Esophagus squamous epithelium (tissue), 5 donors: ENCODE results near the gene STRADA. TPM values are rescaled to one million over a fixed set of nuclear protein-coding genes. Genes with fewer than 3 reads are reported as not detected.

ENCODE experiments used
- DNase-seq: peaks from one replicate; lab custom pipeline; 2025; lab: John Stamatoyannopoulos, UW
- H3K27ac ChIP-seq, 4 donors: fragments of 200-600 bp; sonication (generic); one replicate each; pipeline ENCODE4 v1.5.1; 2016 to 2019; ENCODE audit warnings: mild to moderate bottlenecking in 1 of 4
- H3K27me3 ChIP-seq, 4 donors: fragments of 200-600 bp; sonication (generic); 1 replicate in 3 of 4; 2 replicates in 1 of 4; pipeline versions ENCODE4 v1.5.1 to v1.6.0; 2017 to 2021; ENCODE audit warnings: antibody characterized with exemption in 1 of 4
- H3K36me3 ChIP-seq, 3 donors: fragments of 200-600 bp; sonication (generic); one replicate each; pipeline ENCODE4 v1.5.1; 2016 to 2019
- H3K4me1 ChIP-seq, 3 donors: fragments of 200-600 bp; sonication (generic); one replicate each; pipeline ENCODE4 v1.5.1; 2017 to 2019
- H3K4me3 ChIP-seq, 4 donors: fragments of 200-600 bp; sonication (generic); 1 replicate in 3 of 4; 2 replicates in 1 of 4; pipeline ENCODE4 v1.5.1; 2016 to 2019; ENCODE audit warnings: mild to moderate bottlenecking in 2 of 4, moderate library complexity in 1 of 4
- H3K9me3 ChIP-seq, 3 donors: fragments of 200-600 bp; sonication (generic); one replicate each; pipeline ENCODE4 v1.5.1; 2016 to 2019
- CTCF ChIP-seq, 6 experiments: fragments of 450-650 bp in 4 of 6; fragments of 200-600 bp in 2 of 6; sonication (generic) in 2 of 6; IDR thresholded peaks; one replicate each; pipeline ENCODE4 v1.5.1; 2016 to 2019; ENCODE audit warnings: antibody characterized with exemption in 6 of 6, mild to moderate bottlenecking in 4 of 6, moderate library complexity in 4 of 6
- POLR2A ChIP-seq, 4 donors: fragments of 450-650 bp; IDR thresholded peaks; one replicate each; pipeline ENCODE4 v1.6.1; 2017; ENCODE audit warnings: antibody characterized with exemption in 4 of 4, mild to moderate bottlenecking in 4 of 4, moderate library complexity in 3 of 4
- WGBS, 2 donors: methylation state at CpG; one replicate each; pipeline ENCODE4 v1.1.5; 2018; 5-methylcytosine and 5-hydroxymethylcytosine counted together
- intact Hi-C: fragments of 100-400 bp; cut with DNase I; formaldehyde crosslinking; loops from one replicate; pipeline ENCODE4 v1.15.0; 2022
- total RNA-seq, 4 donors: library from RNA; depleted of rRNA; stranded (reverse); fragments of >200 nt; gene quantifications; one replicate each; pipeline ENCODE4 v1.1.0, GENCODE V29; 2016
- donor health status: DM: yes; HTN: yes; CAD: no.

Gene STRADA
- total RNA-seq, 4 donors from 2014 or later, result 9.2 to 25.4 (median 18.6) TPM

GRCh38 chr17:63659850-63660249 lies 81.7 kb downstream of the STRADA start:
- no peaks in the 10 kb centered on the region for H3K9me3 ChIP-seq
- TF ChIP-seq CTCF (IDR thresholded peaks at IDR 0.05), result no peak
- no peak for TF ChIP-seq POLR2A (IDR thresholded peaks at IDR 0.05)
- H3K36me3 ChIP-seq, result peaks cover 0 to 92% (median 5%) of the 10 kb centered on the region in 3 donors
- no peaks in the 10 kb centered on the region for H3K27me3 ChIP-seq
- 87 to 94% methylated on average over 3 of the region's 3 CpGs for WGBS, 2 donors
- H3K4me3 ChIP-seq, result no peak overlapping the region
- intact Hi-C loops, result no loop called here
- DNase-seq, result no peak
- H3K4me1 ChIP-seq, result peaks cover 0 to 6% (median 0%) of the 10 kb centered on the region in 3 donors
- no peak overlapping the region for H3K27ac ChIP-seq

- 83 to 95% methylated on average over 1 of the region's 1 CpG for WGBS, 2 donors
Measured at GRCh38 chr17:63658366-63658765, 83.2 kb downstream of the STRADA start.

GRCh38 chr17:63657786-63658185 lies 83.8 kb downstream of the STRADA start:
- TF ChIP-seq POLR2A (IDR thresholded peaks at IDR 0.05), result no peak
- no peak for TF ChIP-seq CTCF (IDR thresholded peaks at IDR 0.05)
- Histone ChIP-seq H3K9me3 (no peaks in the 10 kb centered on the region), H3K27ac (no peak overlapping the region), H3K36me3 (peaks cover 0 to 95% (median 17%) of the 10 kb centered on the region in 3 donors), H3K27me3 (no peaks in the 10 kb centered on the region), H3K4me1 (peaks cover 0 to 3% (median 0%) of the 10 kb centered on the region in 3 donors), H3K4me3 (no peak overlapping the region)
- 78 to 80% methylated on average over 2 to 3 of the region's 3 CpGs for WGBS, 2 donors
- intact Hi-C loops, result no loop called here
- no peak for DNase-seq

More at GRCh38 chr17:63658366-63658765, 83.2 kb downstream of the STRADA start:
- no peaks in the 10 kb centered on the region for H3K9me3 ChIP-seq
- no peaks in the 10 kb centered on the region for H3K27me3 ChIP-seq
- no peak overlapping the region for H3K27ac ChIP-seq
- intact Hi-C loops, result no loop called here
- H3K36me3 ChIP-seq, result peaks cover 0 to 95% (median 12%) of the 10 kb centered on the region in 3 donors
- TF ChIP-seq POLR2A (IDR thresholded peaks at IDR 0.05) (no peak), CTCF (IDR thresholded peaks at IDR 0.05) (no peak)
- H3K4me1 ChIP-seq, result no peaks in the 10 kb centered on the region
- H3K4me3 ChIP-seq, result no peak overlapping the region
- DNase-seq, result no peak

GRCh38 chr17:63653050-63653449 lies 88.5 kb downstream of the STRADA start:
- 18% methylated on average over 2 of the region's 2 CpGs for WGBS, 2 donors
- Histone ChIP-seq H3K4me3 (no peak overlapping the region), H3K36me3 (peaks cover 0 to 92% (median 16%) of the 10 kb centered on the region in 3 donors), H3K27ac (no peak overlapping the region), H3K27me3 (no peaks in the 10 kb centered on the region), H3K9me3 (no peaks in the 10 kb centered on the region), H3K4me1 (peaks cover 0 to 3% (median 0%) of the 10 kb centered on the region in 3 donors)
- no peak for TF ChIP-seq POLR2A (IDR thresholded peaks at IDR 0.05)
- no peak for DNase-seq
- intact Hi-C loops, result no loop called here

Other genes starting within 250 kb of the STRADA start
- not detected for gene KCNH6, start 218.4 kb downstream of the STRADA start, total RNA-seq
- 10 to 100 TPM; 24.8 to 29.7 (median 25.9) TPM for gene DCAF7, start 191.3 kb downstream of the STRADA start, total RNA-seq
- 10 to 100 TPM in 3 of 4 donors, 1 to 10 TPM in 1; 7.6 to 16.6 (median 12.7) TPM for gene TACO1, start 140.9 kb downstream of the STRADA start, total RNA-seq
- gene MAP3K3, start 119.4 kb downstream of the STRADA start, total RNA-seq, result 10 to 100 TPM; 14.0 to 38.9 (median 18.4) TPM
- gene LIMD2, start 41.7 kb downstream of the STRADA start, total RNA-seq, result 1 to 10 TPM; 1.6 to 8.5 (median 4.7) TPM
- gene CCDC47, start 31.8 kb upstream of the STRADA start, total RNA-seq, result 10 to 100 TPM; 55.9 to 66.4 (median 63.7) TPM
- gene DDX42, start 32.4 kb upstream of the STRADA start, total RNA-seq, result 10 to 100 TPM; 27.1 to 88.5 (median 51.9) TPM
- gene PSMC5, start 85.6 kb upstream of the STRADA start, total RNA-seq, result 10 to 100 TPM; 55.0 to 87.9 (median 80.7) TPM
- 10 to 100 TPM; 19.8 to 52.3 (median 29.0) TPM for gene FTSJ3, start 85.9 kb upstream of the STRADA start, total RNA-seq
- gene SMARCD2, start 100.9 kb upstream of the STRADA start, total RNA-seq, result 100 to 1,000 TPM; 111 to 161 (median 133) TPM
- gene CSH2, start 131.9 kb upstream of the STRADA start, total RNA-seq, result not detected
- not detected for gene GH2, start 140.1 kb upstream of the STRADA start, total RNA-seq
- gene CSH1, start 154.8 kb upstream of the STRADA start, total RNA-seq, result not detected
- gene CSHL1, start 169.5 kb upstream of the STRADA start, total RNA-seq, result not detected
- not detected for gene GH1, start 177.0 kb upstream of the STRADA start, total RNA-seq
- gene CD79B, start 190.5 kb upstream of the STRADA start, total RNA-seq, result 1 to 10 TPM in 3 of 4 donors, not detected in 1; 1.1 to 2.0 (median 1.3) TPM
- gene SCN4A, start 231.1 kb upstream of the STRADA start, total RNA-seq, result under 1 TPM in 2 of 4 donors, not detected in 2; under 0.01 to 0.12 TPM